NCI-H2081 (cell line): ENCODE measurements around the gene GPD1.
A peak's percentile ranks its signal among the peaks of the same experiment; 100 is the strongest.

Experiments
- DNase-seq, 2 experiments: peaks; one replicate each; lab custom pipeline; 2025; lab: John Stamatoyannopoulos, UW

The GPD1 gene

DNA sequence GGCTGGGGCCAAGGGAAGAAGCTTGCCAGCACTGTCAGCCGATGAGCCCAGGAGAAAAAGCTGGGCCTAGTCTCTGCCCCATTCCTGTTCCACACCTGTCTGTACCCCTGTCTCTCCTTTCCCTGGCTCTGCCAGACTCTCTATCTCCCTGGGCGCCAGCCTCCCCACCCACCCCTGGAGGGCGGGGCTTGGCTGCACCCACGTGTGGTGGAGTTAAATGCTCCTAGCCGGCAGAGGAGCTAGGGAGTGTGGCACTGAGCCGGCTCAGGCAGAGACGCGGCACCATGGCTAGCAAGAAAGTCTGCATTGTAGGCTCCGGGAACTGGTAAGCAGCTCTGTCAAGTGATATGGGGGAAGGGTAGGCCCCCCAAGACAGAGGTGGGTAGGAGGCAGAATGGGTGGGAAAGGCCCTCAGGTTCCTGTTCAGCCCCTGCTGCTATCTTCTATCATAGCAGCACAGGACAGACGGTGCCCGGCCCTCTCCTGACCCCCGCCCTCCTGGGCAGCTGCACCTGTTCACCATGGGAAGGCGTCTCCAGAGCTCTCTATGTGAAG, at the start of gene GPD1:
TSS of gene GPD1 (plus strand) at position 242 of the 555 bp plus-strand sequence. CDS start at position 285, 43 bp downstream.
- DNase-seq: peak; percentile 68 to 81

DNA sequence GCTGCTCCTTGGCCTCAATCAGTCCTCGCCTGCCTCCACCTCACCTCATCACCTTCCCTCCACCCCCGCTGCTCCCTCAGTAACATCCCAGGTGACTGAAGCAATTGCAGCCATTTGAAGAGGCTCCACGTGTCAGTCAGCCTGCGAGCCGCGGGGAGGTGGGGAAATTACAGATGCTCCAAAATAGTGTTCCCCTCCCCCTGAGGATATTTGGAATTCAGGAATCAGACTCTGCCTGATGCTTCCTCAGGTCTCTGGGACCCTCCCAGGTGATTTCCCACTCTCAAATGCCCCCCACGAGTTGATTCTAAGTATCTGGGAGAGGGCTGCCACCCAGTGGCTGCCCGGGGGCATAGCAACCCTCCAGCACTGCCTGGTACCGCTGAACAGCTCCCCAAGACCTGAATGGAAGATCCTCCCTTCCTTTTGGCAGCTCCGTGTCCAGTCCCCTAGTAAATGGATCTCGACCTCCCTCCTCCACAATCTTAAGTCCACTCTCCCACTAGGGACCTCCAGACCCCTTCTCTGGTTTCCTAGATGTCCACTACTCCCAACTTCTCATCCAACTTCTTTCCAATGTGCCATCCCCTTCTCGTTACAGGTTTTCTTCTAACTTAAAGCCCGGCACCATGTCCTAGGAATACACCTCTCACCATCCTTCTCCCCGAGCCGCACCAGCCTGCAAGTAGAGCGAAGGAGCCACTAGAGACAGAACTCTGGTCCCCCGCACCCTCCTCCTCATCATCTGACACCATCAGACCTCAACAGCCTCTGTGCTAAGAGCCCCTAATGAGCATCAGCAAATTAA, 47.8 kb upstream of the GPD1 start:
- DNase-seq: peak; percentile 62 to 72

DNA sequence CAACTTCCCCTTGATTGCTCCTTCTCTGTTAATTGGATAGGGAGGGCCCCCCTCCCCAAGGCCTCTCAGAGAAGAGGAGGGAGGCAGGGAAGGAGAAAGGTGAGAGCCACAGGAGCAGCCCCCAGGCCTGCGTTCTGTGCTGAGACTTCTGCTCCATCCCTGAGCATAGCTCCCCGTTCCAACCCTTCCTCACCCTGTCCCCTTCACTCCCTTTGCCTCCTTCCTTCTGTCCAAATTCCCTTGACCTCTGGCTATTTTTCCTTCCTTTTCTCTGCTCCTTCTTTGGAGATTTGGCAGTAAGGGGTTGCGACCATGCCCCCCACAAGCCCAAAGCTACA, 47.2 kb upstream of the GPD1 start:
- no peak for DNase-seq

DNA sequence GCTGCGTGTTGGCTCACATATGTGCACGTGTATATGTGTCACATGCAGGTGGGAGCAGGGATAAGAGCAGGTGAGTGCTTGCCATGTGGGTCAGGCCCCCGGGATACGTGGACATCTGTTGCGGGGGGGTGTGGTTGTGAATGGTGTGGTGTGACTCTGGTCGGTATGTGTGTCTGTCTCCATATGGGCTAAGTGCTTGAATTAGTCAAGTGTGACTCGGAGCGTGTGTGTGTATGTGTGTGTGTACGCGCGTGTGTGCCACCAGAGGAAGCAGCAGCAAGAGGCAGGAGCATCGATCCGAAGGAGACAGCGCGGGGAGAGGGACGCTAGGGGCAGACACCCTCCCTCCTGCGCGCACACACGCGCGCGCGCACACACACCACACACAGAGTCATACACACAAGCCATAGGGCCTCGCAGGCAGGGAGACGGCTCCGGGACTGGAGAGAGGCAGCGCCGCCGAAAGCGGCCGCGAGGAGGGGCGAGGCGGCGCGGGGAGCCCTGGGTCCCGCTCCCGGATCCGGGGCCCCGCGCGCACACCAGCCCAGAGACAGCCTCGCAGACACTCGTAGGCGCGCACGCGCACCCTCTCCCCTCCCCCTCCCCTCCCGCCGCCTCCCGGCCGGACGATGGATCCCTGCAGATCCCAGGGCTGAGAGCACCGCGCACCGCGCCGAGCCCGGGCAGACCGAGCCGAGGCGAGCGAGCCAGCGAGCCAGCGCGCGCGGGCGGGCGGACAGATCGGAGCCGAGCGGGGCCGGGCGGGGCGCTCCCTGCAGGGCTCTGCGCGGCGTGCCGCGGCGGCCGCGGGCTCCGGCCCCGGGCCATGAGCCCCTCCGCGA, 46.6 kb upstream of the GPD1 start, which contains the start of gene ASIC1:
TSS of gene ASIC1 (plus strand) at position 597 of the 842 bp plus-strand sequence. CDS start 1,171 bp downstream, outside the sequence.
- peak; percentile 62 to 69 for DNase-seq

DNA sequence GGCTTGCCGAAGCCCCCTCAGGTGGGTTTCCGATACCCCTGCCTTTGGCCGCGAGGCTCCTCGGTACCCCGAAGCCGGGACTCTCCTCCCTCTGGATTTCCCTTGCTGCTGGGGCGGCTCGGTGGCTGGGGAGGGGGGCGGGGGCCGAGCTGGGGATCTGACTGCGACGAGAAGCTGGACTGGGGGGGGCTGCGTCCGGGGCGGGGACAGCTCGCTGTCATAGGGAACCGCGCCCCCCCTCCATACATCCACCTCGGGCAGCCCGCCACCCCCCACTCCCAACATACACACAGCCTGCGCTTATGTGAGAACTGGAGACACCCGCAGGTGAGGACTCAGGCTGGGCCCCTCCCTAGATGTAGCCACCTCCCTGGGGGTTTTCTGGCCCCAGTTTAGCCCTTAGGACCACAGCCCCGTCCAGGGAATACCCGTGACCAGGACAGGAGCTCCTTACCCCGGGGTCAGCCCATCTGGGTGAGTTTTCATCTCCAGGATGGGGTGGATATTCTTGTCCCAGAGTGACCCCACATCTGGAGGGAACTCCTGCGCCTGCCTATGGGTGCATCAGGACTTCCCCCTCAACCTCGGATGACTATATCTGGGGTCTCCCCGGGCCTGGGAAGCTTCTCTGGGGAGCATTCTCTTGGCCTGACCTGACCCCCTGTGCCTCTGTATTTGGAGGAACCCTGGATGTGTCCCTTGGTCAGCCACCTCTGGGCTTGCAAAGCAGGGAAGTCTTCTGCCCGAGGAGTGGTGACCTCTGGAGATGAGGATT, 45.7 kb upstream of the GPD1 start:
- DNase-seq: no peak

DNA sequence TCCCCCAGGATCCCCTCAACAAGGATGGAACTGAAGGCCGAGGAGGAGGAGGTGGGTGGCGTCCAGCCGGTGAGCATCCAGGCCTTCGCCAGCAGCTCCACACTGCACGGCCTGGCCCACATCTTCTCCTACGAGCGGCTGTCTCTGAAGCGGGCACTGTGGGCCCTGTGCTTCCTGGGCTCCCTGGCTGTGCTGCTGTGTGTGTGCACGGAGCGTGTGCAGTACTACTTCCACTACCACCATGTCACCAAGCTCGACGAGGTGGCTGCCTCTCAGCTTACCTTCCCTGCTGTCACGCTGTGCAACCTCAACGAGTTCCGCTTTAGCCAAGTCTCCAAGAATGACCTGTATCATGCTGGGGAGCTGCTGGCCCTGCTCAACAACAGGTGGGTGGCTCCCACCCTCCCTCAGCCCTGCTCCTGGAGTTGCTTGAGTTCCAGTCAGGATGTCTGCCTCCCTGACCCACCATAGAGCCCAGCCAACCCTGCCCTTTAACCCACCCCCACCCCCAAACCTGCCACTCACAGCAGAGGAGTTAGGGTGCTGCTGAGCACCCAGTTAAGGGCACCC, 45.0 kb upstream of the GPD1 start:
- no peak for DNase-seq

DNA sequence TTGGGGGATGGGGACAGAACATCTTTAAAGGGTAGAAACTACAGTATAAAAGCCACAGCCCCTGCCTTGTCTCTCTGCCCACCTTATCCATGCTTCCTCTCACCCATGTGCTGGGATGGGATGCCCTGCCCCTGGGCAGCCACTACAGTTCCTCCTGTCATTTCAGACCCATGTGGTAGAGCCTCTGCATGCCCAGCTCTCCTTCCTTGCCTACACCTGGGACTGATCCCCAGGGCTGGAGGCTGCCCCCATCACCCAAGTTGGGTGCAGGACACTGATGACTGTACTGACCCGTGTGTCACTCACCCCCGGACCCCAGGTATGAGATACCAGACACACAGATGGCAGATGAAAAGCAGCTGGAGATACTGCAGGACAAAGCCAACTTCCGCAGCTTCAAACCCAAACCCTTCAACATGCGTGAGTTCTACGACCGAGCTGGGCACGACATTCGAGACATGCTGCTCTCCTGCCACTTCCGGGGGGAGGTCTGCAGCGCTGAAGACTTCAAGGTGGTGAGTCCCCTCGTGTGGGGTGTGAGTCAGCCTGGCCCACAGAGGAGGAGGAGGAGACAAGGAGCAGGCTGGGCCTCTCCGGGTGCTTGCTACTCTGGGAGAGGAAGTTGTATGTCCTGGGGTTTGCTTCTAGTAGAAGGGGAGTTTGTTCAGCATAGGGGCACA, 44.2 kb upstream of the GPD1 start:
- DNase-seq: no peak

DNA sequence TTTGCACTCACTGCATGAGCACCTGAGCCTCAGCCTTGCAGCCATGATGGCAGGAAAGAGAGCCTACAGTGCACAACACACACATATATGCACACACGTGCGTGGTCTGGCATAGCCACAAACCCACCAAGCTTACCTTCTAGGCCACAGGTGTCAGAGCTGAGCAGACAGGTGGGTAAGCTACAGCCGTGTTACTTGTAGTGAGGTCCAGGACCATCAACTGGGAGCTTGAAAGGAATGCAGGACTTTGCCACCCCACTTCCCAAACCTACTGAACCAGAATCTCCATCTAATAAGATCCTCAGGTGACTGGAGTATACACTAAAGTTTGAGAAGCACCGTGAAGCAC, 43.7 kb upstream of the GPD1 start:
- no peak for DNase-seq

DNA sequence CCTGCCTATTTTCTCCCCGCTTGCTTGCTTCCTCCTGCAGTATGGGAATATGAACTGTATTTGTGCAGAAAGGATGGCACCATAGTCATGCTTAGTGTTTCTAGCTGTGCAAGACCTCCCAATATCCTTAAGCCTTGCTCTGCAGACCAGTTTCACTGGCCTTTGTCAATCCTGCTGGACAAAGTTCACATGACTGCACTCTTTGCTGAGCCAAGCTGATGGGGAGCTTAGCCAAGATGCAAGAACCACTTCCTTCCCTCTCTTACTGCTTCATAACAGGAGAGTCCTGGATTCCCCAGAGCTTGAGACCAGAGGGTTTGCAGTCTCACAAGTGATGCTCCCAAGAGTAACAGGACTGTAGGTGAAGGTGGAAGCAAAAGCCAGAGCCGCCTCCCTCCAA, 42.6 kb upstream of the GPD1 start:
- DNase-seq: no peak

DNA sequence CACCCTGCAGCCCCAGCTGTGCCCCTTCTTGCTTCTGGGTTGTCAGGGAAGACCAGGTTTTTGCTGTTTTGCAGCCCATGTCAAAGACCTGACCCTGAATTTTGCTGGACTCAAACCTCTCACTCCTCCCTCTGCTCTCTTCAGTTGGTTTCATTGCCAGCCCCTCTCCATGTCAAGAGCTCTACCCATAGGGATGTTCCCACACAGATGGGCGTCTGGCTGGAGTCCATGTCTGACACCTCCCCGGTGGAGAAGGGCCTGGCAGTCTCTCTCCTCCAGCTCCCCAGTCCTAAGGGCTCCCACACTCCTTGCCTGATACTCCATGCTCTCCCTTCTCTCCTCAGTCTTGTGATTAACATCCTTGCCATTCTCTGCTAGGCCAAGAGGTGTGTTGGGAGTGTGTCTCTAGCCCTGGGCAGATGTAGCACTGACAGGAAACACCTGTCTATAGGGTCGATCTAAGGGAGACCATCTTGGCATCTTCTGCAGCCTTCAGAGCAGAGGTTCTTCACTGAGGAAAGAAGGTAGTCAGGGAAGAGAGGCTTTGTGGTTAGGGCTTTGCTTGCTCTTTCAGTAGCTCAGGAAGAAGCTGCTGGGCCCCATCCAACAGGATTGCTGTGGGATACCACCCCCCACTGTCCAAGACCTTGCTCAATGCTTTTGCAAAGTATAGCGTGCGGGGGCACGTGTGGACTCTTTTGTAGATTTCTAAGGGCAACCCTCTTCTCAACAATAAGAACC, 41.7 kb upstream of the GPD1 start:
- no peak for DNase-seq

DNA sequence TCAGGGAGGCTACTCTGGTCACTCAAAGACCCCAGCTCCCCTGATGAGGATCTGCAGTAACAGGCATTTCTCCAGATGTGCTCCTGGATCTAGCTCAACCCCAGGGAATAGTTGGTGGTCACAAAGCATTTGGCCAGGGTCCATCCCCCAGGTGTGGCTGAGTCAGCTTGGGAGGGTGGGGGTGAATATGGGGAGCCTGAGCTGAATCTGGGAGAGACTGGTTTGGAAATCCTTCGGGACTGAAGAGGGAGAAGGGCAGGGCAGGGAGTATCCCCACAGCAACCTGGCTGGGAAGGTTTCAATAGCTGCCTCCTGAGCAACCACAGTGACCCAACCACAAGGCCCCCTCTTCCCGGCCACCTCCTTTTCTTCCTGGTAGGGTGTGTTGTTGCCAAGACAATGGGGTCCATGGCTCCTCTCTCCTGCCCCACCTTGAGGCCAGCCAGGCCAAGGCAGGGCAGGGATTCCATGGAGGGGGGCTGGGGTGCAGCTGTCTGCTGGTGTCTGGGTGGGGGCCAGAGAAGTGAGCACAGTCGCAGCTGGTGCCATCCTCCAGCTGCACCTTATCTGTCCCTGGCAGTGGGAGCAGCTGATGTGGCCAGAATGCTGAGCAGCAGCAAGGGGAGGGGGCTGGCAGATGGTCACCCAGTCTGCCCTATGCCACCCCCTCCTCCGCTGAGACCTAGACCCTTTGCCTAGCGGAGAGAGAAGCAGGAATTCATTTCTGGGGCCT, 40.9 kb upstream of the GPD1 start:
- DNase-seq: no peak

DNA sequence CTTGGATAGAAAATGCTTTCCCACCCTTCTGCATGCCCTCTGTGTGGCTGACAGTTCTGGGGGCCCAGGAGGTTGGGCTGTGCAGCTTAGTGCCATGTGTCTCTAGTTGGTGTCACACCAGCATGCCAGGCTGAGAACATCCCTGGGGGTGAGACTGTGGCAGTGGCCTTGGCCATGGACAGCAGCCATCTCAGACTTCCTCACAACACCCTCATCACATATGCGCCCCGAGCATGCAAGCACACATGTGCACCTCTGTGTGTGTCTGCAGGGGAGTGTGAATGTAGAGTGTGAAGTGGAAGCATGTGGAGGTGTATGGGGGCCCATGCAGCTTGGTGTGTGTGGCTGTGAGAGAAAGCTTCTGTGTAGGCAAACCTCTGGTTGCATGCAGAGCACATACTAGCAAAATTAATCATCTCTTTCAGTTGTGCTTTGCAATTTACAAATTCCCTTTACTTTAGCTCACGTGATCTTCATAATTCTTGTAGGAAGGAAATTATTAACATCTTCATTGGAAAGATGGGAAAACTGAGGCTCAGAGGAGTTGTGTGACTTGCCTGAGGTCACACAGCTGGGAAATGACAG, 38.0 kb upstream of the GPD1 start:
- DNase-seq: no peak

DNA sequence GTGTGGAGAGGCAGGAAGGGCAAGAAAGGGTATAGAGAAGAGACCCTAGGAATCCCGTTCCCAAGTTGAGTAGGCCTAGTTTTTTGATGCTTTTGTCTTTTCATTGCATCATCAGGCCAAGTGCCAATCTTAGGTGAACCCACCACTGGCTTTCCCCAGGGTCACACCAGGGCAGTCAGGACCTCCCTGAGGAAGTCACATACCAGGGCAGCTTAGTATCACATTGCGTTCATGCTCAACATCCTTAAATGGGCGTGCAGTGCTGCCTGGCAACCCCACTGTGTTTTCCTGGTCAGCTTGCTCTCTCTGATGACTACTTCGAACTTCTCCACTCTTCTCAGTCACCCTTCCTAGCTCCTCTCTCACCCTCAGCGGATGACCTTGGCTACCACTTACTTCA, 37.4 kb upstream of the GPD1 start:
- no peak for DNase-seq

DNA sequence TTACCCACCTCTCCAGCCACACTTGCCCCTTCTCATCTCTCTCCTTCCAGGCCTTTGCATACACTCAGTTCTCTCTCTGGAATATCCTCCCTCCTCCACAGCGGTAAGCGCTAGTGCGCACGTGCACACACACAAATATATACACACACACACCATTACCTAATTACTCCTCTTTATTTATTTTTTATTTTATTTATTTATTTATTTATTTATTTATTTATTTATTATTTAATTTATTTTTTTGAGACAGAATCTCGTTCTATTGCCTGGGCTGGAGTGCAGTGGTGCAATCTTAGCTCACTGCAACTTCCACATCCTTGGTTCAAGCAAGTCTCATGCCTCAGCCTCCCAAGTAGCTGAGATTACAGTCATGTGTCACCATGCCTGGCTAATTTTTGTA, 34.7 kb upstream of the GPD1 start:
- no peak for DNase-seq

DNA sequence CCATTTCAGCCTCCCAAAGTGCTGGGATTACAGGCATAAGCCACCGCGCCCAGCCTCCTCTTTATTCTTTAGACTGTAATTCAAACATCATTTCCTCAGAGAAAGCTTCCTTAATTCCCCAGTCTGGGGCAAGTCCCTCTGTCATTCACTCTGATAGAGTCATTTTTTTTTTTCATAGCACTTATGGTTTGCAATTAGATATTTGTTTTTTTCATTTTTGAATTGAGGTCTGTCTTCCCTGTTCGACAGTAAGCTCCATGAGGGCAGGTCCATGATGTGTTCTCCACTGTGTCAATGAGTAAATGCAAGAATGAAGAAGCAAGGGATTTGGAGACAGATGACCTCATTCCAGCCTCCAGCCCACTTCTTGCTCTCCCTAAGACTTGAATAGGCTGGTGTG, 34.3 kb upstream of the GPD1 start:
- DNase-seq: no peak

DNA sequence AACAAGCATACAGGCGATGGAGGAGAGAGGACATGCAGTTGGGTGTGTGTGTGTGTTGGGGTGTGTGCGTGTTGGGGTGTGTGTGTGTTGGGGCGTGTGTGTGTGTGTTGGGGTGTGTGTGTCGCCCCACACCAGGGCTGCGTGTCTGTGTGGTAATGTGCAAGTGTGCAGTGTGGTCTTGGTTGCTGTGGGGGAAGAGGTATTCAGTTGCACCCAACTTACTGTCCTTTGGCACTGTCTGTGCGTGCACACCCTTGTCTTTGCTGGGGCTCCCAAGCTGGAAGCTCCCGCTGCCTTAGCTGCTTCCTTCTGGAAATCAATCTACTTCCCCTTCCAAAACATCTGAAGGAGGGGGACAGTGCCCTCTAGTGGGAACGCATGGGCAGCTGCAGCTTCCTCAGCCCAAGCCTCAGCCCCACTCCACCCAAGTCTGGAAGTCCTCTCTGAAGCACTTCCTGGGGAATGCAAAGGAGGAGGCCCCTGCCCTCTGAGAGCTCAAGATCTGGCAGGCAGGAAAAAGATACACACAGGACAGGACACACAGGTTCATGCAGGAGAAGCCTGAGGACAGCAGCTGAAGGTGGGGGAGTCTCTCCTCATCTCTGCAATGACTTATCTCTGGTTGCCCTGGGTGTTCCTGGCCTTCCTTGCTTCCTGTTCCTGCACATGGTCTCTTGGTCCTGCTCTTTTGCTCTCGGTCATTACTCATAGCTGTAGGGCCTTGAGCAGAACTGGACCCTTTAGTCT, 33.3 kb upstream of the GPD1 start:
- DNase-seq: peak; percentile 56 to 65

DNA sequence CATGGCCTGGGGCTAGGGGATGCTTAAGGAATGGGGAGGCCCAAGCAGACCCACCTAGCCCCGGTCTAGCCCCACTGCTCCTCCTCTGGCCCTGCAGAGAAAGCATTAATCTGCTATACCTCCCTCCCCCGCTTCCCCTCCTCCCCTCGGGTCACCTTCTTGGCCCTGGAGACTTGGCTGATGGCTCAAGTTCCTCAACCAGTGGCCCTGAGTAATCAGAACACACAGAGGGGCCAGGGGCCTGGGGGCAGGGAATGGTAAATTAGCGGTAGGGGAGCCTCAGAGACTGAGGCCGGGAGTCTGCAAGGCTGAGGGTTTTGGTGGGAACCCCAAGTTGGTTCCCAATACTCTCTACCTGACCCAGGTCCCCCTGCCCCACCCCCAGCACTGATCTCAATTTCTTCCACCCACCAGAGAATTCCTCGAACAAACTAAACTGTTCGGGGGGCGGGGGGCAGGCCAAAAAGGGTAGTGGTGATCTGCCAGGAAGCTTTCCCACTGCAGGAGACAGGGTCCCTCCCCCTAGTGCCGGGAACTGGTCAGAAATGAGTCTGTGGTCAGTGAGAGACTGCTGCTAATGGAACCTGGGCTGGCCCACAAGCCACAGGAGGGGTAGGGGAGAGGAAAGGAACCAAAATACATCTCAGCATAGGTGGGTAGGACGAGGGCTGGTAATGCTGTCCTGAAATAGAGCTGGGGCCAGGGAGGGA, 31.5 kb upstream of the GPD1 start:
- DNase-seq: no peak

DNA sequence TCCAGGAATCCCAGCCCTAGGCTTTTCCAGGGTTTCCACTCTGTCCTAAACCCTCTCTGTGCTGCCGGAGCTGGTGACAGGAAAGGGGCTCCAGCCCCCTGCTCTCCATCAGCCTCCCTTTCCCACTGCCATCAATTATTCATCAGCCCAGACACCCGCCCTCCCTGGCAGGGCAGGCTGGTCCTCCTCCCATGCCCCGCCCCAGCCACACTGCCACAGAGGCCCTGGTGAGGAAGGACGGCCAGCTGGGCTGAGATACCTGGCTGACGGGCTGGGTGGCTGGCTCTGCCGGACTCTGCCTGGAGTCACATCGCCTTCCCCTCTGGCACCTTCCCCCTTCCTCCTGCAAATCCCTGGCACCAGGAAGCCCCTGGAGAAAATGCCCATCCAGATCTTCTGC, 30.6 kb upstream of the GPD1 start:
- no peak for DNase-seq
